ENCODE data around the gene AKAP8.
"Not testable (repeated sequence)": the region's sequence is repeated elsewhere in the genome, so short reads cannot be mapped to it uniquely, and the experiment has no call there.

The AKAP8 gene

GRCh38 chr19:15340086-15340485 lies 39.5 kb downstream of the AKAP8 start:
- in situ Hi-C loops (cut with MboI; ENCODE audit: low sequenced_read_pairs), result no loop called here

DNA sequence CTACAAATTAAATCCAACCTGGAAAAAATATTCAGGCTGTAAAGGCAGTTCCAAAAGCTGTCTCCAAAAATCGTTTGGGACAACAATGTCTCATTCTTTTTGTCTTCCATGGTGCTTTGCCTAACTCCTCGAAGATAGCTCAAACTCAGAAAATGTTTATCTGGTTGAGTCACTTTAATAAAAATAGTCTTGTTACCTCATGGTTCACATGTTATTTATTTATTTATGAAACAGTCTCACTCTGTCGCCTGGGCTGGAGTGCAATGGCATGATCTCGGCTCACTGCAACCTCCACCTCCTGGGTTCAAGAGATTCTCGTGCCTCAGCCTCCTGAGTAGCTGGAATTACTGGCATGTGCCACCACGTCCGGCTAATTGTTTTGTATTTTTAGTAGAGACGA lies 42.4 kb downstream of the AKAP8 start:
- in situ Hi-C loops (cut with MboI; ENCODE audit: low sequenced_read_pairs), result no loop called here

GRCh38 chr19:15335992-15336391 lies 43.6 kb downstream of the AKAP8 start:
- in situ Hi-C loops (cut with MboI; ENCODE audit: low sequenced_read_pairs), result not testable (repeated sequence)

DNA sequence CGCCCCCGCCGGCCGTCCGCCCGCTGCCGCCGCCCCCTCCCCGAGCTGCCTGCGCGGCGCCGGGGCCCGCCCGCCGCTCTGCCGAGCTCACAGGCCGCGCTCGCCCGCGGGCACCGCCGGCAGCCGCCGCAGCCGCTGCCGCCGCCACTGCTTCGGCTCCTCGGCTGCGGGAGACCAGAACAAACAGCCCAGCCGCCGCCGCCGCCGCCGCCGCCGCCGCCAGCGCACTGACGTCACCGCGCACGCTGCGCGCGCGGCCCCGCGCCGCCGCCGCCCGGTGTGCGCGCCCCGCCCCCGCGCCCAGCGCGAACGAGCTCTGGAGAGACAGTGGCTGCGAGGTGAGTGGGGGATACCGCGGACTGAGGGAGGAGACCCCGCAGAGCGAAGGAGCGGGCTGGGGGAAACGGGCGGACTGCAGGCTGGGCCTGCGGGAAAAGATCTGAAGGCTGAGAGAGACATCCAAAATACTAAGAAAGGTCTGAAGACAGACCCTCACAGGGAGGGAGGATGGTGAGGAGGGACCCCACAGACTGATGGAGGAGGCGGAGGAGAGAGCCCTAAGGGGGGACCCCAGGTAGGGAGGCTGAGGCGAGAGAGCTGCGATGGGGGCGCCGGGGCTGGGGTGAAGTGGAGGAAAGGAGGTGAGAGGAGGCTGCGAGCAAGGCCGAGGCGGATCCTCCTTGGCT lies 47.1 kb downstream of the AKAP8 start, which contains the start of gene BRD4:
Gene BRD4 (minus strand): TSS at position 229 of the 686 bp plus-strand sequence. CDS start 59,440 bp downstream, outside the sequence.
- in situ Hi-C loops (cut with MboI; ENCODE audit: low sequenced_read_pairs), result no loop called here

- in situ Hi-C loops (cut with MboI; ENCODE audit: low sequenced_read_pairs), result no loop called here
These were observed 47.9 kb downstream of the AKAP8 start for GRCh38 chr19:15331419-15332310.

DNA sequence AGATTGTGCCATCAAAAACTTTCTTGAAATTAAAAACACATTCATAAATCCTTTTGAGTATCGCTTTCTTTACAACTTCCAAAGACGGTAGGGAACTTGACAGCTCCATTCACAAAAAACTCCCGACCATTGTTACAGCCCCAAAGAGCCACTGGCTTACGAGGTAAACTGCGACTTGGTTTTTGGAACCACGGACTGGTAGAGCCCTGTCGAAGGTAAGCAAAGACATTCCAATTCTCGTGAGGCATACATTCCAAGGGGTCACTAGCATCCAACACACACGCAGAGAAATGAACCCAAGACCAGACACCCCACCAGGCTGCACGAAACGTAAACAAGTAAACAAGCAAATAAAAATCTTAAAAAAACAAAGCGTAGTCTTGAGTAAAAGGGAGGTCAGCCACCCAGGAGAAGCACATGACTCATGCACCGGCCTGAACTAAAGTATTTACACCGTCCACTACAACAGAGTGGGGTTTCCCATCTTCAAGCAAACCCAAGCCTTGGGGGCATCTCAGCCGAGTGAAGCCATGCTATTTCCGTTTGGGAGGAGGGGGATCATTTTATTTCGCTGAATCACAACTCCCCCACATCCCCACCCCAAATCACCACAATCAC lies 48.7 kb downstream of the AKAP8 start:
- in situ Hi-C loops (cut with MboI; ENCODE audit: low sequenced_read_pairs), result no loop called here

DNA sequence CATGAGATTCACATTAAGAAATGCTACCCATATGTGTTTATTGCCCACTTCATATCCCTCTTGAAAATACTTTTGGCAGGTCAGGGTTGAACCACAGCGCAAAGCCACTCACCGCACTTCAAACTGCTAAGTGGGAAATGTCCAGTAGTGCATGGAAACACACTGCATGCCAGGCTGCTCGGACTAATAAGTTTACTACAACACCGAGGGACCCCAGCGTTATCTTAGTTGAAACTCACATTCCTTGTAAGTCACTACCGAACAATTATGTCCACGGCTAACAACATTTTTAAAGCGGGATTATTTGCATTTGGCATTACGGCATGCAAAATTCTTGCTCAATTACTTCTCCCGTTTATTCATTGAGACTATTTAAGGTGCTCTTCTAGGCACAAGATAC lies 51.3 kb downstream of the AKAP8 start:
- in situ Hi-C loops (cut with MboI; ENCODE audit: low sequenced_read_pairs), result no loop called here

GRCh38 chr19:15324791-15325519 lies 54.6 kb downstream of the AKAP8 start:
- in situ Hi-C loops (cut with MboI; ENCODE audit: low sequenced_read_pairs), result no loop called here

GRCh38 chr19:15323496-15324235 lies 55.9 kb downstream of the AKAP8 start:
- in situ Hi-C loops (cut with MboI; ENCODE audit: low sequenced_read_pairs), result no loop called here

- in situ Hi-C loops (cut with MboI; ENCODE audit: low sequenced_read_pairs), result no loop called here
These were observed 57.8 kb downstream of the AKAP8 start for GRCh38 chr19:15321739-15322138.

DNA sequence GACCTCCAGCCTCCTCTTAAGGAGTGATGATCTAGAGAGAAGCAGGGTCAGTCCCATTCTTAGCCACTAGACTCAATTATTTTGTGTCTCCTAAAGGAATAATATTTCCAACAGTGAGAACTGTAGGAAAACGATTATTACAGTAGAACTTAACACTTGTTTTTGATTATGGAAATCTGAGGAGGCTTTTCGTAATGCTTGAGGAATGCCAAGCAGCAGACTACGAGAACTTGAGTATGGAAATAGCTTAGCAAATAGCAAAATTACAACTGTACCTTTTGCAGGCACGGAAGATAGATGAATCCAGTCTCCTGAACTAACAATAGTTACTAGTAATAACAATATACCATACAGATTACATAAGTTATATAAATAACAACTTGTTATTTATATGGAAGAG lies 59.5 kb downstream of the AKAP8 start:
- in situ Hi-C loops (cut with MboI; ENCODE audit: low sequenced_read_pairs), result no loop called here

DNA sequence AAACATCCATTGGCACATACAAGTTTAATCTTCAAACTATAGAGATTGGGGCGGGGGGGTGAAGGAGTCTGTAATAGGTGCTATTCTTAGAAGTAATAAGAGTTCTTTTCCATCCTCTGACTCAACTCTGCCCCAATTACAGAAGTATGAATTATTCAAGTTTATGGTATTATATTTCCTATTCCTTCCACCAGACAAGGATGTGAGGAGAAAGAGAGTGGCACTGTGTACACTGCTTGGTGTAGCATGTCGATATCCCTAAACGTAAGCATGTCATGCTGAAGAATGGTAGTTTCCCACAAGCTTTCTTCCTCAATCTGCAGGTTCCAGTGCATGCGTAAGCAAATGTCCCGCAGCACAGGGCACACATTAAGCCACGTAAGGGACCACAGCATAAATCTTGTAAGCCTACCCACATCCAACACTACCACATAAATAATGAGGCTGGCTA lies 61.3 kb downstream of the AKAP8 start:
- in situ Hi-C loops (cut with MboI; ENCODE audit: low sequenced_read_pairs), result no loop called here

DNA sequence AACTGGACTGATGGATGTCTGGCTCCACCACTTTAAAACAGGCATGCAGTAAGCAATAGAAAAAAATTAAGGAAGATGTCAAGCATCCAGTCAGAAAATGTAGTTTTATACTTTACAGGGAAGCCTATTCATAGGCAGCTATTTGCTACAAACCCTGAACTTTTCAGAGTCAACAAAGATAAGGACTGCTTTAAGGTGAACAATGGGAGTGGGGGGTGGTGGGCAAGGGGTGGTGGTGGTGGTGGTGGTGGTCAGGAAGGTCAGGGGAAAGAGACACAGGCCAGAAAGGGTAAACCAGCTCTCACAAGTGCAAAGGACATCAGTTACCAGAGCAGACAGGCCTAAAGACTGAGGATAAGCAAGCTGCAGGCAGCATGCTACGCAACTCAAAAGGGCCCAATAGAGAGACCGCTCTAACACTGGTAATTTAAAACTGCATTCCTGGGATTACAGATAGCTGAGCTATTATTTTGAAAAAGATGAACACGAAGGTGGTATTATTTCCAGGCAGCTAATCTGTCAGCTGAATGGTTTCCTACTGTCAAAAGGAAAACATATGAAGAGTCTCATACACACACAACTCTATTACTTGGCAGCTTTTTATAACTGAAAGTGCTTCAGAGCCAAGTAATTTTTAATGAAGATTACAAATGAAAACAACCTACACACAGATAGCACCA lies 62.1 kb downstream of the AKAP8 start:
- in situ Hi-C loops (cut with MboI; ENCODE audit: low sequenced_read_pairs), result no loop called here

DNA sequence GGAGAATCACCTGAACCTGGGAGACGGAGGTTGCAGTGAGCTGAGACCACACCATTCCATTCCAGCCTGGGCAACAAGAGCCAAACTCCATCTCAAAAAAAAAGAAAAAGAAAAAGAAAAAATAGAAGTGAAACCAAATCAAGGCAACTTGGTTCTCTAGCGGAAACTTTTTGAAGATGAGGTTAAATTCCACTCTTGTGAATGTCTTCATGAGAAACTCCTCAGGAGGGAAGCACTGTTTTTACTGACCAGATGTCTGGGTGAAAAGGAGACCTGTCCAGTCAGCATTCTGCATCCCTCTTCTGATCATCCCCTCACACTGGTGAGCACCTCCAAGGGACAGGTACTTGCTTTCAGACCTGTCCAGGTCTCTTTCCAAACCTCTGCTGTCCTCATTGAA lies 63.1 kb downstream of the AKAP8 start:
- in situ Hi-C loops (cut with MboI; ENCODE audit: low sequenced_read_pairs), result no loop called here

GRCh38 chr19:15315101-15315500 lies 64.5 kb downstream of the AKAP8 start:
- in situ Hi-C loops (cut with MboI; ENCODE audit: low sequenced_read_pairs), result no loop called here

GRCh38 chr19:15313649-15314279 lies 65.8 kb downstream of the AKAP8 start:
- in situ Hi-C loops (cut with MboI; ENCODE audit: low sequenced_read_pairs), result no loop called here

- in situ Hi-C loops (cut with MboI; ENCODE audit: low sequenced_read_pairs), result no loop called here
These were observed 72.4 kb downstream of the AKAP8 start for GRCh38 chr19:15307169-15307568.

- in situ Hi-C loops (cut with MboI; ENCODE audit: low sequenced_read_pairs), result no loop called here
These were observed 73.8 kb downstream of the AKAP8 start for GRCh38 chr19:15305582-15306334.
